H9 (cell line): ENCODE data around the gene ADCY1. TPM values are rescaled to one million over a fixed set of nuclear protein-coding genes. Genes with fewer than 3 reads are reported as not detected.
A peak's percentile ranks its signal among the peaks of the same experiment; 100 is the strongest.

Experiments
- DNase-seq: peaks from one replicate; pipeline ENCODE4 v3.0.0-alpha.2; 2017
- H2AFZ ChIP-seq: one replicate; pipeline ENCODE4 v1.6.1; 2013; ENCODE audit warnings: mild to moderate bottlenecking, low read length, control low read depth, moderate library complexity
- H2AK5ac ChIP-seq: 2 replicates; pipeline ENCODE4 v1.6.1; 2013; ENCODE audit warnings: low read length, control low read depth, mixed read lengths; ENCODE audit not compliant: insufficient read length
- H2BK120ac ChIP-seq: one replicate; pipeline ENCODE4 v1.6.1; 2013; ENCODE audit warnings: low read depth, mild to moderate bottlenecking, low read length, control low read depth, inconsistent platforms; ENCODE audit not compliant: poor library complexity, severe bottlenecking
- H2BK12ac ChIP-seq: 2 replicates; pipeline ENCODE4 v1.6.1; 2013; ENCODE audit warnings: low read length, control low read depth, mixed read lengths, low read depth; ENCODE audit not compliant: insufficient read length
- H2BK15ac ChIP-seq: 2 replicates; pipeline ENCODE4 v1.6.1; 2013; ENCODE audit warnings: low read depth, low read length, control low read depth
- H2BK20ac ChIP-seq: one replicate; pipeline ENCODE4 v1.6.1; 2013; ENCODE audit warnings: low read depth, mild to moderate bottlenecking, low read length, control low read depth, inconsistent platforms; ENCODE audit not compliant: poor library complexity, severe bottlenecking
- H2BK5ac ChIP-seq: 2 replicates; pipeline ENCODE4 v1.6.1; 2013; ENCODE audit warnings: low read length, control low read depth, mixed read lengths; ENCODE audit not compliant: insufficient read length
- H3K14ac ChIP-seq: 2 replicates; pipeline ENCODE4 v1.6.1; 2013; ENCODE audit warnings: low read length, control low read depth; ENCODE audit not compliant: insufficient read depth
- H3K18ac ChIP-seq: 2 replicates; pipeline ENCODE4 v1.6.1; 2013; ENCODE audit warnings: low read depth, mild to moderate bottlenecking, mixed read lengths, low read length, control low read depth; ENCODE audit not compliant: insufficient read length
- H3K23ac ChIP-seq: 2 replicates; pipeline ENCODE4 v1.6.1; 2013; ENCODE audit warnings: low read length, control low read depth, mixed read lengths, low read depth; ENCODE audit not compliant: insufficient read length
- H3K23me2 ChIP-seq: 2 replicates; pipeline ENCODE4 v1.6.1; 2013; ENCODE audit warnings: low read depth, mild to moderate bottlenecking, mixed read lengths, low read length, control low read depth; ENCODE audit not compliant: insufficient read length, poor library complexity, severe bottlenecking
- H3K27ac ChIP-seq: 2 replicates; pipeline ENCODE4 v1.5.1; 2013; ENCODE audit warnings: low read length, control low read depth, mixed read lengths, low read depth; ENCODE audit not compliant: insufficient read length
- H3K27me3 ChIP-seq: 2 replicates; pipeline ENCODE4 v1.6.1; 2013; ENCODE audit warnings: low read length, control low read depth, inconsistent platforms; ENCODE audit not compliant: insufficient read depth
- H3K4ac ChIP-seq: 2 replicates; pipeline ENCODE4 v1.6.1; 2013; ENCODE audit warnings: low read depth, mild to moderate bottlenecking, control low read depth, inconsistent platforms, low read length, moderate library complexity
- H3K4me1 ChIP-seq: 2 replicates; pipeline ENCODE4 v1.6.1; 2013; ENCODE audit warnings: low read length, control low read depth, inconsistent platforms; ENCODE audit not compliant: insufficient read depth
- H3K4me2 ChIP-seq: 2 replicates; pipeline ENCODE4 v1.6.1; 2013; ENCODE audit warnings: low read length, control low read depth, mixed read lengths; ENCODE audit not compliant: insufficient read length, insufficient read depth
- H3K56ac ChIP-seq: 2 replicates; pipeline ENCODE4 v1.6.1; 2013; ENCODE audit warnings: low read depth, mild to moderate bottlenecking, mixed read lengths, low read length, control low read depth; ENCODE audit not compliant: insufficient read length
- H3K79me1 ChIP-seq: 2 replicates; pipeline ENCODE4 v1.6.1; 2013; ENCODE audit warnings: low read depth, mild to moderate bottlenecking, moderate library complexity, low read length, control low read depth, inconsistent platforms; ENCODE audit not compliant: insufficient read depth, poor library complexity, severe bottlenecking
- H3K79me2 ChIP-seq: 2 replicates; pipeline ENCODE4 v1.6.1; 2013; ENCODE audit warnings: low read length, control low read depth, inconsistent platforms; ENCODE audit not compliant: insufficient read depth
- H3K9ac ChIP-seq: 2 replicates; pipeline ENCODE4 v1.6.1; 2013; ENCODE audit warnings: low read length, control low read depth, mixed read lengths; ENCODE audit not compliant: insufficient read length; ENCODE audit errors: extremely low read depth
- H3K9me3 ChIP-seq: one replicate; pipeline ENCODE4 v1.6.1; 2013; ENCODE audit warnings: low read depth, low read length, inconsistent platforms; ENCODE audit not compliant: control insufficient read depth
- H3T11ph ChIP-seq: one replicate; pipeline ENCODE4 v1.6.1; 2013; ENCODE audit warnings: mild to moderate bottlenecking, low read length, control low read depth, inconsistent platforms
- H4K20me1 ChIP-seq: one replicate; pipeline ENCODE4 v1.6.1; 2013; ENCODE audit not compliant: control insufficient read depth, insufficient read length, insufficient read depth
- H4K5ac ChIP-seq: 2 replicates; pipeline ENCODE4 v1.6.1; 2013; ENCODE audit warnings: low read depth, mild to moderate bottlenecking, mixed read lengths, low read length, control low read depth; ENCODE audit not compliant: insufficient read length
- H4K8ac ChIP-seq: replicated peaks from 2 replicates; pipeline ENCODE4 v1.6.1; 2013; ENCODE audit warnings: low read length, control low read depth, mixed read lengths, low read depth; ENCODE audit not compliant: insufficient read length
- H4K91ac ChIP-seq: 2 replicates; pipeline ENCODE4 v1.6.1; 2013; ENCODE audit warnings: low read depth, mild to moderate bottlenecking, moderate library complexity, mixed read lengths, low read length, control low read depth; ENCODE audit not compliant: insufficient read length
- H3K27ac Mint-ChIP-seq, 3 experiments: 2 replicates in 2 of 3; 3 replicates in 1 of 3; pipeline ENCODE4 v1.8.0; 2020 to 2021; ENCODE audit warnings: mixed read lengths in 3 of 3, mild to moderate bottlenecking in 1 of 3, moderate library complexity in 1 of 3
- H3K27me3 Mint-ChIP-seq: 2 replicates; pipeline ENCODE4 v1.8.0; 2021; ENCODE audit warnings: low read depth, mild to moderate bottlenecking, moderate library complexity, mixed read lengths
- H3K36me3 Mint-ChIP-seq, 3 experiments: 2 replicates in 2 of 3; 3 replicates in 1 of 3; pipeline ENCODE4 v1.8.0; 2020 to 2021; ENCODE audit warnings: low read depth in 3 of 3, mixed read lengths in 3 of 3; ENCODE audit not compliant: insufficient read depth in 1 of 3
- H3K4me1 Mint-ChIP-seq, 2 experiments: 2 replicates each; pipeline ENCODE4 v1.8.0; 2020; ENCODE audit warnings: mixed read lengths in 2 of 2
- H3K4me3 Mint-ChIP-seq, 2 experiments: 2 replicates in 1 of 2; 3 replicates in 1 of 2; pipeline ENCODE4 v1.8.0; 2020 to 2021; ENCODE audit warnings: mild to moderate bottlenecking in 2 of 2, mixed read lengths in 2 of 2, moderate library complexity in 1 of 2
- H3K9me3 Mint-ChIP-seq, 2 experiments: 2 replicates in 1 of 2; 3 replicates in 1 of 2; pipeline ENCODE4 v1.8.0; 2020; ENCODE audit warnings: mild to moderate bottlenecking in 2 of 2, mixed read lengths in 2 of 2, moderate library complexity in 1 of 2
- CTCF ChIP-seq: fragments of 200-600 bp; sonication (generic); conservative IDR thresholded peaks from 3 replicates; pipeline ENCODE4 v1.8.0; 2021; ENCODE audit warnings: antibody characterized with exemption, mild to moderate bottlenecking
- WGBS: extraction: QIAGEN DNeasy Blood & Tissue Kit; methylation state at CpG from one replicate; pipeline ENCODE4 v1.1.7; 2013; ENCODE audit warnings: missing lambda C conversion rate, low lambda C conversion rate, mixed read lengths; ENCODE audit not compliant: insufficient read length; ENCODE audit errors: extremely low coverage; 5-methylcytosine and 5-hydroxymethylcytosine counted together
- total RNA-seq: library from RNA; stranded (reverse); gene quantifications from 2 replicates; pipeline ENCODE4 v1.2.1, GENCODE V29; 2021

Gene ADCY1
- total RNA-seq, 1 experiment from 2014 or later, result 21.6 TPM

GRCh38 chr7:45591101-45591906 lies 17.1 kb downstream of the ADCY1 start:
- no peak overlapping the region for H2BK5ac ChIP-seq
- H3K9me3 ChIP-seq, result no peaks in the 10 kb centered on the region
- no peak for TF ChIP-seq CTCF
- H3K4me1 ChIP-seq, result no peaks in the 10 kb centered on the region
- H3K27me3 Mint-ChIP-seq, result no peaks in the 10 kb centered on the region
- peaks cover 2% of the 10 kb centered on the region; the same call in 1 of the 2 replicates for H3K79me2 ChIP-seq
- H2AFZ ChIP-seq, result no peak overlapping the region
- no peak overlapping the region for H4K8ac ChIP-seq
- no peak overlapping the region for H3K4me2 ChIP-seq
- WGBS, result no CpG with 5 or more reads among the region's 11 CpGs
- no peak overlapping the region for H2BK120ac ChIP-seq
- peaks cover 13% of the 10 kb centered on the region in 2 experiments for H3K4me1 Mint-ChIP-seq
- H2AK5ac ChIP-seq, result no peak overlapping the region
- no peak overlapping the region for H4K91ac ChIP-seq
- H3K4me3 Mint-ChIP-seq, result no peak overlapping the region
- H3K9me3 Mint-ChIP-seq, result no peaks in the 10 kb centered on the region
- peak; percentile 23 for DNase-seq
- no peak overlapping the region for H3K27ac ChIP-seq
- H3K18ac ChIP-seq, result no peak overlapping the region
- H3T11ph ChIP-seq, result no peak overlapping the region
- H2BK12ac ChIP-seq, result no peak overlapping the region
- no peaks in the 10 kb centered on the region for H4K20me1 ChIP-seq
- no peak overlapping the region for H2BK15ac ChIP-seq
- no peak overlapping the region for H2BK20ac ChIP-seq
- no peak overlapping the region for H3K23ac ChIP-seq
- H3K56ac ChIP-seq, result no peak overlapping the region
- H3K27ac Mint-ChIP-seq, result 0 out of 7 replicates have a peak overlapping the region, but pooled peaks of 1 of the 3 experiments have one; percentile 68
- H3K36me3 Mint-ChIP-seq, result peaks cover 0 to 2% (median 2%) of the 10 kb centered on the region in 3 experiments; a peak in 2 of 7 replicates
- H3K4ac ChIP-seq, result no peak overlapping the region
- no peaks in the 10 kb centered on the region for H3K23me2 ChIP-seq
- H3K9ac ChIP-seq, result no peak overlapping the region
- H3K14ac ChIP-seq, result no peak overlapping the region
- H3K27me3 ChIP-seq, result no peaks in the 10 kb centered on the region
- no peaks in the 10 kb centered on the region for H3K79me1 ChIP-seq
- no peak overlapping the region for H4K5ac ChIP-seq
